GM21390 (cell line): ENCODE data around the gene SHC2.
"Not testable (repeated sequence)": the region's sequence is repeated elsewhere in the genome, so short reads cannot be mapped to it uniquely, and the experiment has no call there.

ENCODE experiments used
- ATAC-seq: cut with Tn5 transposase; IDR thresholded peaks from one replicate; pipeline ENCODE4 v1.9.1; 2021; ENCODE audit not compliant: unreplicated experiment

Gene SHC2

GRCh38 chr19:392375-392970 lies 68.4 kb downstream of the SHC2 start:
- ATAC-seq, result no peak

GRCh38 chr19:391726-392374 lies 69.0 kb downstream of the SHC2 start:
- ATAC-seq, result no peak

- ATAC-seq, result no peak
Observed at GRCh38 chr19:391207-391557, 69.7 kb downstream of the SHC2 start.

GRCh38 chr19:390386-391206 lies 70.2 kb downstream of the SHC2 start:
- no peak for ATAC-seq

GRCh38 chr19:389935-390289 lies 70.9 kb downstream of the SHC2 start:
- ATAC-seq, result no peak

GRCh38 chr19:389255-389934 lies 71.4 kb downstream of the SHC2 start:
- no peak for ATAC-seq

GRCh38 chr19:388691-389090 lies 72.1 kb downstream of the SHC2 start:
- no peak for ATAC-seq

GRCh38 chr19:387777-388176 lies 73.1 kb downstream of the SHC2 start:
- no peak for ATAC-seq

GRCh38 chr19:386632-387301 lies 74.1 kb downstream of the SHC2 start:
- ATAC-seq, result not testable (repeated sequence)

- ATAC-seq, result not testable (repeated sequence)
Observed at GRCh38 chr19:386189-386588, 74.6 kb downstream of the SHC2 start.

- ATAC-seq, result no peak
Observed at GRCh38 chr19:384799-385169, 76.0 kb downstream of the SHC2 start.

- ATAC-seq, result no peak
Observed at GRCh38 chr19:383922-384798, 76.7 kb downstream of the SHC2 start.

GRCh38 chr19:383040-383439 lies 77.8 kb downstream of the SHC2 start:
- no peak for ATAC-seq

- ATAC-seq, result not testable (repeated sequence)
Observed at GRCh38 chr19:382578-382977, 78.3 kb downstream of the SHC2 start.

GRCh38 chr19:381901-382300 lies 78.9 kb downstream of the SHC2 start:
- ATAC-seq, result not testable (repeated sequence)

- ATAC-seq, result not testable (repeated sequence)
Observed at GRCh38 chr19:380618-381219, 80.1 kb downstream of the SHC2 start.

GRCh38 chr19:379796-380195 lies 81.0 kb downstream of the SHC2 start:
- no peak for ATAC-seq

- ATAC-seq, result no peak
Observed at GRCh38 chr19:378706-379105, 82.1 kb downstream of the SHC2 start.

GRCh38 chr19:377801-378581 lies 82.8 kb downstream of the SHC2 start:
- ATAC-seq, result no peak
